HL-60 (cell line): ENCODE results near the gene CERS2.
A peak's percentile ranks its signal among the peaks of the same experiment; 100 is the strongest.

ENCODE experiments used
- DNase-seq, 2 experiments: peaks; one replicate each; pipeline ENCODE4 v3.0.0-alpha.2; 2010 to 2020; ENCODE audit warnings: low read depth in 1 of 2, low spot score in 1 of 2
- H3K27ac ChIP-seq: fragments of 250-450 bp; sonication (Bioruptor Pico); replicated peaks from 2 replicates; pipeline ENCODE4 v1.5.1; 2020; ENCODE audit warnings: mild to moderate bottlenecking, moderate library complexity
- H3K27me3 ChIP-seq: fragments of 250-450 bp; sonication (Bioruptor Pico); 2 replicates; pipeline ENCODE4 v1.5.1; 2021; ENCODE audit warnings: mild to moderate bottlenecking, moderate library complexity; ENCODE audit not compliant: insufficient read depth, poor library complexity, severe bottlenecking
- H3K4me3 ChIP-seq: replicated peaks from 2 replicates; pipeline ENCODE4 v1.5.1; 2011; ENCODE audit warnings: mild to moderate bottlenecking, control low read depth, low read length; ENCODE audit not compliant: insufficient read depth
- GABPA ChIP-seq: IDR thresholded peaks from 2 replicates; pipeline ENCODE4 v1.6.1; 2012; ENCODE audit warnings: low read depth
- POLR2AphosphoS5 ChIP-seq: IDR thresholded peaks from 2 replicates; pipeline ENCODE4 v1.6.1; 2012; ENCODE audit warnings: low read depth
- SPI1 ChIP-seq: IDR thresholded peaks from 2 replicates; pipeline ENCODE4 v1.6.1; 2012; ENCODE audit warnings: low read depth, mild to moderate bottlenecking, borderline replicate concordance
- TF ChIP-seq, protein P1 (sequence below): IDR thresholded peaks from one replicate; pipeline ENCODE4 v1.5.1; 2011; ENCODE audit warnings: low read length, control low read depth, inconsistent platforms; ENCODE audit not compliant: insufficient read depth
- TF ChIP-seq, protein P2 (sequence below): IDR thresholded peaks from 2 replicates; pipeline ENCODE4 v1.6.1; 2012; ENCODE audit warnings: low read depth; ENCODE audit not compliant: insufficient replicate concordance

The CERS2 gene

DNA sequence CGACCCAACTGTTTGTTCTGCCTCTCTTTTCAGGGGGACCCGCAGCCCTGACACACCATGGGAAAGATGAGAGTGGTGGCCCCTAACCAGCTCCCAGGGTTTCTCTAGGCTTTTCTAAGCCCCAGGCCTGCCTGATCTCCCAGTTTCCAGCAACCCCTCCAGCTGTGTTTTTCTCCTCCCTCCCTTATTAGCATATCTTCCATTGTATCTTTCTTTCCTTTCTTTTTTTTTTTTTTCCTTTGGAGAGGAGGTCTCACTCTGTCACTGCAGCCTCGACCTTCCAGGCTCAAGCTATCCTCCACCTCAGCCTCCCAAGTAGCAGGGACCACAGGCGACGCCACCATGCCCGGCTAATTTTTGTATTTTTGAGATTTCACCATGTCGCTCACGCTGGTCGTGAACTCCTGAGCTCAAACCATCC is 1.8 kb upstream of the CERS2 start:
- Histone ChIP-seq H3K4me3 (no peak overlapping the region), H3K27me3 (no peaks in the 10 kb centered on the region), H3K27ac (peak overlapping the region; percentile 88)
- no peak for DNase-seq
- no peak for TF ChIP-seq SPI1
- no peak for TF ChIP-seq POLR2AphosphoS5
- TF ChIP-seq, protein P1, sequence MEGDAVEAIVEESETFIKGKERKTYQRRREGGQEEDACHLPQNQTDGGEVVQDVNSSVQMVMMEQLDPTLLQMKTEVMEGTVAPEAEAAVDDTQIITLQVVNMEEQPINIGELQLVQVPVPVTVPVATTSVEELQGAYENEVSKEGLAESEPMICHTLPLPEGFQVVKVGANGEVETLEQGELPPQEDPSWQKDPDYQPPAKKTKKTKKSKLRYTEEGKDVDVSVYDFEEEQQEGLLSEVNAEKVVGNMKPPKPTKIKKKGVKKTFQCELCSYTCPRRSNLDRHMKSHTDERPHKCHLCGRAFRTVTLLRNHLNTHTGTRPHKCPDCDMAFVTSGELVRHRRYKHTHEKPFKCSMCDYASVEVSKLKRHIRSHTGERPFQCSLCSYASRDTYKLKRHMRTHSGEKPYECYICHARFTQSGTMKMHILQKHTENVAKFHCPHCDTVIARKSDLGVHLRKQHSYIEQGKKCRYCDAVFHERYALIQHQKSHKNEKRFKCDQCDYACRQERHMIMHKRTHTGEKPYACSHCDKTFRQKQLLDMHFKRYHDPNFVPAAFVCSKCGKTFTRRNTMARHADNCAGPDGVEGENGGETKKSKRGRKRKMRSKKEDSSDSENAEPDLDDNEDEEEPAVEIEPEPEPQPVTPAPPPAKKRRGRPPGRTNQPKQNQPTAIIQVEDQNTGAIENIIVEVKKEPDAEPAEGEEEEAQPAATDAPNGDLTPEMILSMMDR: no peak
- TF ChIP-seq, protein P2, sequence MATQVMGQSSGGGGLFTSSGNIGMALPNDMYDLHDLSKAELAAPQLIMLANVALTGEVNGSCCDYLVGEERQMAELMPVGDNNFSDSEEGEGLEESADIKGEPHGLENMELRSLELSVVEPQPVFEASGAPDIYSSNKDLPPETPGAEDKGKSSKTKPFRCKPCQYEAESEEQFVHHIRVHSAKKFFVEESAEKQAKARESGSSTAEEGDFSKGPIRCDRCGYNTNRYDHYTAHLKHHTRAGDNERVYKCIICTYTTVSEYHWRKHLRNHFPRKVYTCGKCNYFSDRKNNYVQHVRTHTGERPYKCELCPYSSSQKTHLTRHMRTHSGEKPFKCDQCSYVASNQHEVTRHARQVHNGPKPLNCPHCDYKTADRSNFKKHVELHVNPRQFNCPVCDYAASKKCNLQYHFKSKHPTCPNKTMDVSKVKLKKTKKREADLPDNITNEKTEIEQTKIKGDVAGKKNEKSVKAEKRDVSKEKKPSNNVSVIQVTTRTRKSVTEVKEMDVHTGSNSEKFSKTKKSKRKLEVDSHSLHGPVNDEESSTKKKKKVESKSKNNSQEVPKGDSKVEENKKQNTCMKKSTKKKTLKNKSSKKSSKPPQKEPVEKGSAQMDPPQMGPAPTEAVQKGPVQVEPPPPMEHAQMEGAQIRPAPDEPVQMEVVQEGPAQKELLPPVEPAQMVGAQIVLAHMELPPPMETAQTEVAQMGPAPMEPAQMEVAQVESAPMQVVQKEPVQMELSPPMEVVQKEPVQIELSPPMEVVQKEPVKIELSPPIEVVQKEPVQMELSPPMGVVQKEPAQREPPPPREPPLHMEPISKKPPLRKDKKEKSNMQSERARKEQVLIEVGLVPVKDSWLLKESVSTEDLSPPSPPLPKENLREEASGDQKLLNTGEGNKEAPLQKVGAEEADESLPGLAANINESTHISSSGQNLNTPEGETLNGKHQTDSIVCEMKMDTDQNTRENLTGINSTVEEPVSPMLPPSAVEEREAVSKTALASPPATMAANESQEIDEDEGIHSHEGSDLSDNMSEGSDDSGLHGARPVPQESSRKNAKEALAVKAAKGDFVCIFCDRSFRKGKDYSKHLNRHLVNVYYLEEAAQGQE: no peak
- TF ChIP-seq GABPA: no peak

DNA sequence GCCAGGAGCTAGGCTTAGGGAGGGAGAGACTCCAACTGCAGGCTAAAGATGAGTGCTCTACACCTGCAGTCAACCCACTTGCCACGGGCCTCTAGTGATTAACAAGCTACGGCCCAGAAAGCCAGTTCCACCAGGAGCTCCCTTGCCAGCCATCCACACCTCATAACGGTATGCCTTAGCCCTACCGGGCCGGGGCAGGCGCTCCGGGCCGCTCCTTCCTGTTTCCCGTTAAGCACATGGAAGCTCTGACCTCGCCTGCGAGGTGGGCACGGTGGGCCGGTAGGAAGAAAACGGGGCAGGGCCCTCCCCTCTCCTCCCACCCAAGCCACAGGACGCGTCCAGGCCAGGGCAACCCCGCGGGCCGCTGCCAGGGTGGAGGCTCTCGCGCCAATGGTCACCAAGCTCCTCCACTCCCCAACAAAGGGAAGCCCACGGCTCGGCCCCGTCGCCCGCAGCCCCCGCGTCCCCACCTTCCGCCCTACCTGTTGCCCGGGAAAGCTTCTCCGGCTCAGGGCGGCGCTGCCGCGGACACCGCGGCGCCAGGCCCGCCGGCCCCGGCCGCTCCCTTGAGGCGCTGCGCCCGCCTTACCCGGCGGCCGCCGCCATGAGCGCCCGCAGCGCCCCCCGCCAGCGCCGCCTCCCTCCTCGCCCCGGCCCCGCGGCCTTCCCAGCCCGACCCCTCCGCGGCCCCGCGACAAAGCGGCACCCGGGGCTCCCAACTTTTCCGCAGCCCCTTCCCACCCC is 627 bp downstream of the CERS2 start:
- no peaks in the 10 kb centered on the region for H3K27me3 ChIP-seq
- peak in 1 of 2 experiments; percentile 57 for DNase-seq
- TF ChIP-seq POLR2AphosphoS5: no peak; the same call in 1 of the 2 replicates
- TF ChIP-seq, protein P1: no peak
- TF ChIP-seq, protein P2: no peak
- TF ChIP-seq GABPA: no peak
- TF ChIP-seq SPI1: no peak
- H3K4me3 ChIP-seq: peak overlapping the region; percentile 89
- H3K27ac ChIP-seq: peak overlapping the region; percentile 93

DNA sequence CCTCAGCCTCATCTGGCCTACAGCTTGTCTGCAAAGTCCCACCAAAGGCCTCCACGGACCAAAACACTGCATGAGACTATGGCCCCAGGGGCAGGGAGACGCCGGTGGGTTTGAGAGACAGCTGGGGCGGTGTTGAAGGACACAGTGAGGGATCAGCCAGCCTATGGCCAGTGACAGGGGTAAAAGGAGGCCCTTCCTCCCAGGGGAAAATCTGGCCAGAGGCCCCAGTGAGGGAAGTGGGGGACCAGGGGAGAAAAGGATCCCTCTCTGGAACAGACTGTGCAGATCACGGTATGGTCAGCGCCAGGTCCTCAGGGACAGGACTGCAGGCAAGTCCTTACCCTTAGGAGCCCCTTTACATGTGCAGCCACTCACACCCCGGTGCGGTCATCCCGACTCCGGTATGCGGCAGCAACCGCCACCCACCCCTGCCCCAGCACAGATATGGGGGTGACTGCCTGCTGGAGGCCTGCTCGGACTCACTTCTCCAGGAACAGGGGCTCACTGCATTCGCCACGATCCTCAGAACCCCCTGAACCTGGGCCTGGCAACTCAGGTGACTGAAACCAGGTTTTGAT is 1.3 kb downstream of the CERS2 start:
- no peak for DNase-seq
- TF ChIP-seq SPI1: no peak
- TF ChIP-seq, protein P2: no peak
- peak overlapping the region; percentile 89 for H3K4me3 ChIP-seq
- peak overlapping the region; percentile 93 for H3K27ac ChIP-seq
- H3K27me3 ChIP-seq: no peaks in the 10 kb centered on the region
